Measurements from ENCODE around the gene ONECUT3. TPM values are rescaled to one million over a fixed set of nuclear protein-coding genes. Genes with fewer than 3 reads are reported as not detected.

The ONECUT3 gene
- total RNA-seq, 1 experiment from 2014 or later: not detected

- no peak overlapping the region for H3K4me3 ChIP-seq (ENCODE audit: low read depth, low read length)
- no peak for TF ChIP-seq CTCF (IDR thresholded peaks at IDR 0.05; ENCODE audit: insufficient read depth in 1 of 2, low read depth in 1 of 2, low read length in 1 of 2, severe bottlenecking in 1 of 2, unreplicated experiment in 1 of 2)
- H3K36me3 ChIP-seq (ENCODE audit: control insufficient read depth, insufficient read depth, low read length): no peaks in the 10 kb centered on the region
- Mint-ChIP-seq H3K27me3 (ENCODE audit: insufficient read depth, unreplicated experiment) (peaks cover 19% of the 10 kb centered on the region), H3K27ac (ENCODE audit: unreplicated experiment) (no peak overlapping the region), H3K36me3 (ENCODE audit: insufficient read depth, unreplicated experiment) (no peaks in the 10 kb centered on the region), H3K9me3 (ENCODE audit: unreplicated experiment) (peaks cover 14% of the 10 kb centered on the region), H3K4me1 (ENCODE audit: low read depth, unreplicated experiment) (no peaks in the 10 kb centered on the region), H3K4me3 (ENCODE audit: unreplicated experiment) (no peak overlapping the region)
- BruUV-seq (replicated peaks): no TSS peak
- ChIA-PET POLR2A (no interaction called here), CTCF (no interaction called here)
- H3K4me1 ChIP-seq: no peaks in the 10 kb centered on the region
- H3K9me3 ChIP-seq: no peaks in the 10 kb centered on the region
- no peak for DNase-seq
- intact Hi-C loops (cut with micrococcal nuclease; ENCODE audit: unreplicated experiment): no loop called here
- no peaks in the 10 kb centered on the region for H3K27me3 ChIP-seq (replicated peaks; ENCODE audit: control insufficient read depth, insufficient read depth, low read length)
These were observed 35.9 kb upstream of the ONECUT3 start for GRCh38 chr19:1717200-1717969.

- no TSS peak for BruUV-seq (replicated peaks)
- H3K9me3 Mint-ChIP-seq (ENCODE audit: unreplicated experiment): peaks cover 14% of the 10 kb centered on the region
- H3K27ac Mint-ChIP-seq (ENCODE audit: unreplicated experiment): no peak overlapping the region
- DNase-seq: no peak
- no peak for TF ChIP-seq CTCF (IDR thresholded peaks at IDR 0.05; ENCODE audit: insufficient read depth in 1 of 2, low read depth in 1 of 2, low read length in 1 of 2, severe bottlenecking in 1 of 2, unreplicated experiment in 1 of 2)
- Histone ChIP-seq H3K4me3 (ENCODE audit: low read depth, low read length) (no peak overlapping the region), H3K9me3 (no peaks in the 10 kb centered on the region), H3K36me3 (ENCODE audit: control insufficient read depth, insufficient read depth, low read length) (no peaks in the 10 kb centered on the region), H3K4me1 (no peaks in the 10 kb centered on the region), H3K27me3 (replicated peaks; ENCODE audit: control insufficient read depth, insufficient read depth, low read length) (no peaks in the 10 kb centered on the region)
- CTCF ChIA-PET: no interaction called here
- no peaks in the 10 kb centered on the region for H3K4me1 Mint-ChIP-seq (ENCODE audit: low read depth, unreplicated experiment)
- intact Hi-C loops (cut with micrococcal nuclease; ENCODE audit: unreplicated experiment): no loop called here
- H3K4me3 Mint-ChIP-seq (ENCODE audit: unreplicated experiment): no peak overlapping the region
- POLR2A ChIA-PET: no interaction called here
- H3K27me3 Mint-ChIP-seq (ENCODE audit: insufficient read depth, unreplicated experiment): peaks cover 22% of the 10 kb centered on the region
- H3K36me3 Mint-ChIP-seq (ENCODE audit: insufficient read depth, unreplicated experiment): no peaks in the 10 kb centered on the region
These were observed 35.4 kb upstream of the ONECUT3 start for GRCh38 chr19:1717970-1718264.

- ChIA-PET CTCF (no interaction called here), POLR2A (no interaction called here)
- Histone ChIP-seq H3K9me3 (no peaks in the 10 kb centered on the region), H3K36me3 (ENCODE audit: control insufficient read depth, insufficient read depth, low read length) (no peaks in the 10 kb centered on the region), H3K4me1 (no peaks in the 10 kb centered on the region), H3K27me3 (replicated peaks; ENCODE audit: control insufficient read depth, insufficient read depth, low read length) (no peaks in the 10 kb centered on the region), H3K4me3 (ENCODE audit: low read depth, low read length) (no peak overlapping the region)
- no peaks in the 10 kb centered on the region for H3K36me3 Mint-ChIP-seq (ENCODE audit: insufficient read depth, unreplicated experiment)
- H3K9me3 Mint-ChIP-seq (ENCODE audit: unreplicated experiment): peaks cover 14% of the 10 kb centered on the region
- no peaks in the 10 kb centered on the region for H3K4me1 Mint-ChIP-seq (ENCODE audit: low read depth, unreplicated experiment)
- no peak for TF ChIP-seq CTCF (IDR thresholded peaks at IDR 0.05; ENCODE audit: insufficient read depth in 1 of 2, low read depth in 1 of 2, low read length in 1 of 2, severe bottlenecking in 1 of 2, unreplicated experiment in 1 of 2)
- H3K27ac Mint-ChIP-seq (ENCODE audit: unreplicated experiment): no peak overlapping the region
- intact Hi-C loops (cut with micrococcal nuclease; ENCODE audit: unreplicated experiment): no loop called here
- DNase-seq: no peak
- no TSS peak for BruUV-seq (replicated peaks)
- H3K27me3 Mint-ChIP-seq (ENCODE audit: insufficient read depth, unreplicated experiment): peaks cover 22% of the 10 kb centered on the region
- no peak overlapping the region for H3K4me3 Mint-ChIP-seq (ENCODE audit: unreplicated experiment)
These were observed 34.6 kb upstream of the ONECUT3 start for GRCh38 chr19:1718420-1719291.
